ENCODE data around the gene NPTXR. TPM values are rescaled to one million over a fixed set of nuclear protein-coding genes. Genes with fewer than 3 reads are reported as not detected.
A peak's percentile ranks its signal among the peaks of the same experiment; 100 is the strongest.
"Not testable (repeated sequence)": the region's sequence is repeated elsewhere in the genome, so short reads cannot be mapped to it uniquely, and the experiment has no call there.

The NPTXR gene
- total RNA-seq, 2 experiments from 2014 or later = 1.3 to 1.4 TPM

DNA sequence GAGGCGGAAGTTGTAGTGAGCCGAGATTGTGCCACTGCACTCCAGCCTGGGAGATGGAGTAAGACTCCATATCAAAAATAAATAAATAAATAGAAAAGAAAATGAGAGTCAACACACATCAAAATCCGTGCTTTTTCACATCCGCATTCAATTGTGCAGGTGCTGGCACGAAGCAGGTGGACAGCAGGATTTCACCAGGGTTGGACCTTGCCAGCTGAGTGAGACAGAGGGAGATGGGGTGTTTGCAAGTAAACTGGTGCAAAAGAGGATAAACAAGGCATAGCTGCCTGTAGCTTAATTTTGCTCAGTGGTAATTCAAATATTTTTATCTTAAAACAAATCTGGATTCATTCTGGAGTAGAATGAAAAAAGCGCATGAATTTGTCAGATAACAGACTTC lies 26.6 kb downstream of the NPTXR start:
- peaks cover 2% of the 10 kb centered on the region for H3K27me3 Mint-ChIP-seq
- DNase-seq = no peak
- H3K4me1 Mint-ChIP-seq = no peaks in the 10 kb centered on the region
- no peaks in the 10 kb centered on the region for H3K9me3 Mint-ChIP-seq (ENCODE audit: low read depth)
- H3K27ac Mint-ChIP-seq = no peak overlapping the region
- POLR2A ChIA-PET = no interaction called here
- no peak for ATAC-seq
- CTCF ChIA-PET = interaction anchor here (0.9 kb wide), 1 partner anchor 59 kb away, joined by 3 read pairs; no protein-coding TSS in a partner anchor
- H3K4me3 Mint-ChIP-seq = no peak overlapping the region
- H3K36me3 Mint-ChIP-seq (ENCODE audit: low read depth) = no peaks in the 10 kb centered on the region
- intact Hi-C loops (cut with DNase I, micrococcal nuclease) = no loop called here

DNA sequence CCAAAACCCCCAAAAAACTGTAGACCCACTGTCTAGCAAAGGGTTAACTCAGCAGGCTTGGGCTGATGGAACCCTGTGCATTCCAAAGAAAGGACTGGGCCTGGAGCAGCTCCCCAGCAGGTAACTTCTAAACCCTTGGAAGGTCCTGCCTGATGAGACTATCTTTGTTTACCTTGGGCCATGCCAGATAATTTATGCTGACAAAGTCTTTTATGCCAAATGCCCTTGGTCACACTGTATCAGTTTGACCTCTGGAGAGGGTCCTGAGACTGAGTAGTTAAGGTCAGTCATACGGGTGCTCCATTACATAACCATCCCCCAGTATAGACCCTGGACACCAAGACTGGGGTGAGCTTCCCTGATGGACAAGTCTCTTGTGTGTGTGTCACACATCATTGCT lies 28.0 kb downstream of the NPTXR start:
- ATAC-seq = no peak
- POLR2A ChIA-PET = no interaction called here
- CTCF ChIA-PET = no interaction called here
- intact Hi-C loops (cut with DNase I, micrococcal nuclease) = no loop called here
- Mint-ChIP-seq H3K4me3 (no peak overlapping the region), H3K27ac (no peak overlapping the region), H3K36me3 (ENCODE audit: low read depth) (no peaks in the 10 kb centered on the region), H3K9me3 (ENCODE audit: low read depth) (peaks cover 3% of the 10 kb centered on the region), H3K27me3 (peaks cover 4% of the 10 kb centered on the region), H3K4me1 (no peaks in the 10 kb centered on the region)
- no peak for DNase-seq

DNA sequence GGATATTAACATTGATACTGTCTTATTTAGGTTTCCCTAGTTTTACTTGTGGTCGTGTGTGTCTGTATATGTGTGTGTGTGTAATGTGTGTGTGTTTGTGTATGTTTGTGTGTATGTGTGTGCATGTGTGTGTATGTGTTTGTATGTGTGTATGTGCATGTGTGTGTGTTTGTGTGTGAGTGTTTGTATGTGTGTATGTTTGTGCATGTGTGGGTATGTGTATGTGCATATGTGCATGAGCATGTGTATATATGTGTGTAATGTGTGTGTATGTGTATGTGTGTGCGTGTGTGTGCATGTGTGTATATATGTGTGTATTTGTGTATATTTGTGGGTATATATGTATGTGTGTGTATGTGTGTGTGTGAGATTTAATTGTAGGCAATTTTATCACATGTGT lies 32.6 kb downstream of the NPTXR start:
- intact Hi-C loops (cut with DNase I, micrococcal nuclease) = no loop called here
- no peak overlapping the region for H3K27ac Mint-ChIP-seq

DNA sequence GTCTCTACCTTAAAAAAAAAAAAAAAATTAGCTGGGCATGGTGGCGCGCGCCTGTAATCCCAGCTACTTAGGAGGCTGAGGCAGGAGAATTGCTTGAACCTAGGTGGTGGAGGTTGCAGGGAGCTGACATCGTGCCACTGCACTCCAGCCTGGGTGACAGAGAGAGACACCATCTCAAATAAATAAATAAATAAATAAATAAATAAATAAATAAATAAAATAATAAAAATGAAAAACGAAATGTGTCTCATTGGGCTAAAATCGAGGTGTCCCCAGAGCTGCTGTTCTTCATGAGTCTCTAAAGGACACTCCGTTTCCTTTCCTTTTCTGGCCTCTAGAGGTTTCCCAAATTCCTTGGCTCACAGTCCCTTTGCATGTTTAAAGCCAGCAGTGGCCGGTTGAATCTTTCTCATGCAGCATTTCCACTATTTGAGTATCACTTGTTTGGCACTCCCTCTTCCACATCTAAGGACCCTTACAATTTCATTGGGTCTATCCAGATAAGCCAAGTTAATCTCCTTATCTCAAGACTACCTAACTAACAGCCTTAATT lies 38.7 kb downstream of the NPTXR start:
- H3K36me3 Mint-ChIP-seq (ENCODE audit: low read depth); H3K4me1 Mint-ChIP-seq; DNase-seq; ATAC-seq; H3K27ac Mint-ChIP-seq; POLR2A ChIA-PET; intact Hi-C loops (cut with DNase I, micrococcal nuclease); H3K9me3 Mint-ChIP-seq (ENCODE audit: low read depth); H3K27me3 Mint-ChIP-seq; H3K4me3 Mint-ChIP-seq: not testable (repeated sequence)
- CTCF ChIA-PET = interaction anchor here (0.6 to 0.7 kb wide), 2 partner anchors 38 to 71 kb away, joined by 3 read pairs; no protein-coding TSS in a partner anchor

More for the DNA sequence above, 32.6 kb downstream of the NPTXR start:
- peaks cover 2% of the 10 kb centered on the region for H3K36me3 Mint-ChIP-seq (ENCODE audit: low read depth)
- H3K27me3 Mint-ChIP-seq = peaks cover 7% of the 10 kb centered on the region
- ChIA-PET CTCF (interaction anchor here (0.9 kb wide), 1 partner anchor 42 kb away, joined by 3 read pairs; no protein-coding TSS in a partner anchor), POLR2A (no interaction called here)
- no peak overlapping the region for H3K4me3 Mint-ChIP-seq
- no peaks in the 10 kb centered on the region for H3K4me1 Mint-ChIP-seq
- H3K9me3 Mint-ChIP-seq (ENCODE audit: low read depth) = peaks cover 12% of the 10 kb centered on the region
- DNase-seq (no peak), ATAC-seq (no peak)

DNA sequence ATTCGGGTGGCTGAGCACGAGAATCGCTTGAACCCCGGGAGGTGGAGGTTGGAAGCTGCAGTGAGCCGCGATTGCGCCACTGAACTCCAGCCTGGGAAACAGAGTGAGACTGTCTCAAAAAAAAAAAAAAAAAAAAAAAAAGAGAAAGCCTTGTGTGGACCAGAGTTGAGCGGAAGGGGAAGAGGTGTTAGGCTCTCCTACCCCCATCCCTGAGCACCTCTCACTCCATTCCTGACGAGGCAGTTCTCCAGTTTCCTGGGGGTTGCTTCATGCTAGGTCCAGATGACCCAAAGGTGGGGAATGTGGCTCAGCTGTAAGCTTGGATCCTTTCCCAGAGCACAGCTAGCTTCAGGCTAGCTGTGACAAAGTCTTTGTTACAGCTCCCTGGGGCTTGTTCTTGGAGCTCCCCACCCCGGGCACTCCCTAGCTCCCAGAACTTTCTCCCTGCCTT lies 41.1 kb downstream of the NPTXR start:
- intact Hi-C loops (cut with DNase I, micrococcal nuclease) = no loop called here
- peaks cover 12% of the 10 kb centered on the region for H3K4me1 Mint-ChIP-seq
- ATAC-seq = no peak
- H3K4me3 Mint-ChIP-seq = no peak overlapping the region
- ChIA-PET CTCF (no interaction called here), POLR2A (no interaction called here)
- no peaks in the 10 kb centered on the region for H3K36me3 Mint-ChIP-seq (ENCODE audit: low read depth)
- no peak for DNase-seq
- no peaks in the 10 kb centered on the region for H3K9me3 Mint-ChIP-seq (ENCODE audit: low read depth)
- no peak overlapping the region for H3K27ac Mint-ChIP-seq
- peaks cover 5% of the 10 kb centered on the region for H3K27me3 Mint-ChIP-seq

DNA sequence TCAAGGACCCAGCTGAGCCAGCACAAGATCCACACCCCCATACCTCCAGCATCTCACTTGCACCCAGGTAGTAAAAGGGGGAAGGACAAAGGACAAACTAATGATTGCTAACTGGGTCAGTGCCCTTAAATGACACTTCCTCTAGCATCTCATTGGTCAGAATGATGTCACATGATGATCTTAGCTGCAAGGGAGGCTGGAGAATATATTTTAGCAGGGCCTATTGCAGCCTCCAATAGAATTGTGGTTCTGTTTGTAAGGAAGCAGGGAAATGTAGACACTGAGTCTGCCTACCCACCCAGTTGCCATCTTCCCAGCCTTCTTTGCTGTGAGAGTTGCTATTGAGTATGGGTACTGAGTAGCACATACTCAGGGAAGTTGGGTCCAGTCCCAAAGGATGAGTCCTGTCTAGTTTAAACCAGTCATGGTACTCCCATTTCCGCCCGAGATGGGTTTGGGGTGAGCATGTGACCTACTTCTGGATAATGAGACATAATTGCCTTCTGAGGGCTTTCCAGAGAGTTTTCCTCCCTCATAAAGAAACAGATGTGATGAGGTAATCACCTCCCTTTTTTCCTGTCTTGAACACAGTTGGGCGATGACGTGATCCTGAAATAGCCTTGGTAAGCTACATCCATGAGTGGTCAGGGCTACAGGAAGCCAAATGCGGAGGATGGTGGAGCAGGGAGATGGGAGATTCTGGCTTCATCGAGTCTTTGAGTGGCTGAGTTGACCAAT lies 44.4 kb downstream of the NPTXR start:
- Mint-ChIP-seq H3K27ac (no peak overlapping the region), H3K36me3 (ENCODE audit: low read depth) (no peaks in the 10 kb centered on the region), H3K9me3 (ENCODE audit: low read depth) (no peaks in the 10 kb centered on the region), H3K27me3 (peaks cover 2% of the 10 kb centered on the region), H3K4me3 (no peak overlapping the region), H3K4me1 (peaks cover 16% of the 10 kb centered on the region)
- ChIA-PET POLR2A (interaction anchor here (1.0 kb wide), 1 partner anchor 94 kb away, joined by 3 read pairs; the partner anchor contains the start of gene GTPBP1), CTCF (interaction anchor here (1.0 kb wide), 1 partner anchor 9 kb away, joined by 3 read pairs; no protein-coding TSS in a partner anchor)
- intact Hi-C loops (cut with DNase I, micrococcal nuclease) = no loop called here
- DNase-seq (no peak), ATAC-seq (no peak)

DNA sequence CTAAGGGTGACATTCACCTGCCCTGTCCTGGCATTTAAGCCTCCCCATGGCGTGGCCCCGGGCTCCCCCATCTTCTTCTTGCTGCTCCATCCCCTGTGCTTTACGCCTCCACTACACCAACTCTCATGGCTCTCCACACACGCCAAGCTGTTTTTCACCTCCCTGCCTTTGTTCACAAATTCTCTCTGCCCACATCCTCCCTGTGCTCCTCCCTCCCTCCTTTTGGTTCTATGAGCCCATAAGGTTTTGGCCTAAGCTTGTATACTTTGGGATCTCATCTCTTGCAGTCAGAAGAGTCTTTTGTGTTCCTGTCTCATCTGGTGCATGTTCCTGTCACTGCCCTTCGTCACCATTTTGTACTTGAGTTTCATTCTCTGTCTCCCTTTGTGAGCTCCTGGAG lies 45.3 kb downstream of the NPTXR start:
- ATAC-seq (no peak), DNase-seq (no peak)
- POLR2A ChIA-PET = interaction anchor here (0.7 to 1.0 kb wide), 3 partner anchors 20 to 195 kb away, joined by 3 read pairs; partner anchors contain the start of gene GTPBP1
- Mint-ChIP-seq H3K4me3 (no peak overlapping the region), H3K36me3 (ENCODE audit: low read depth) (no peaks in the 10 kb centered on the region), H3K27me3 (peaks cover under 1% of the 10 kb centered on the region), H3K9me3 (ENCODE audit: low read depth) (no peaks in the 10 kb centered on the region), H3K4me1 (peaks cover 20% of the 10 kb centered on the region), H3K27ac (no peak overlapping the region)
- intact Hi-C loops (cut with DNase I, micrococcal nuclease) = no loop called here
- CTCF ChIA-PET = interaction anchor here (0.7 kb wide), 1 partner anchor 38 kb away, joined by 3 read pairs; no protein-coding TSS in a partner anchor

DNA sequence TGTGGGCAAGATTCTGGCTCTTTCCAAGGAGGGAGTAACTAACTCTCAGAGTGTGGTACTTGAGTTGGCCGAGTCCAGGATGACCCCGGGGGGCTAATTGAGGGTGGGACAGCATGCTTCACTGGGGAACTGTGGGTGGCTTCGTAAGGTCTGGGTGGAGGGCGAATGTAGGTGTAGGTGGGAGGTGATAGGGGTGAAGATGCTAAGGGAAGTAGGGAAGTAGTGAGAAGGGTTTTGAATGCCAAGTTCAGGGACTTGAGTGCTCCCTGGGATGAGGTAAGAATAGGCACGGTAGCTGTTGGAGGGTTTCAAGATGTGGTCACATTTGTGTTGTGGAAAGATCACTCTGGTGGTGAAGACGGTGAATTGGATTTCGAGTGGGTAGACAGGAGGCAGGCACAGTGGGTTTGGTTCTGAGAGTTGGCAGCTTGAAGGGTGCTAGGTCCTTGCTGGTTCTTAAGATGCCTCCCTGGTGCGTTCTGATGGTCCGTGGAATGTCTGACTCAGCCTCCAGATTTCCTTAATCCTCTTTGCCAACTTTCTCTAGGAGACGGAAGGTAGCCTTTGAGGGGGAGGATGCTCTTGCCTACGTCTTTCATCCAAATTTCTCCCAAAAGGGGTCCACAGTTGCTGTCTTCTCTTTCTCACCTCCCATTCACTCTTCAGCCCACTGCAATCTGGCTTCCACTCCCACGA lies 47.4 kb downstream of the NPTXR start:
- intact Hi-C loops (cut with DNase I, micrococcal nuclease) = no loop called here
- peaks cover 27% of the 10 kb centered on the region for H3K4me1 Mint-ChIP-seq
- ChIA-PET POLR2A (interaction anchor here (0.5 kb wide), 1 partner anchor 226 kb away, joined by 3 read pairs; no protein-coding TSS in a partner anchor), CTCF (no interaction called here)
- H3K4me3 Mint-ChIP-seq = no peak overlapping the region
- no peaks in the 10 kb centered on the region for H3K9me3 Mint-ChIP-seq (ENCODE audit: low read depth)
- no peak for ATAC-seq
- H3K36me3 Mint-ChIP-seq (ENCODE audit: low read depth) = no peaks in the 10 kb centered on the region
- no peak for DNase-seq
- no peak overlapping the region for H3K27ac Mint-ChIP-seq
- H3K27me3 Mint-ChIP-seq = no peaks in the 10 kb centered on the region

DNA sequence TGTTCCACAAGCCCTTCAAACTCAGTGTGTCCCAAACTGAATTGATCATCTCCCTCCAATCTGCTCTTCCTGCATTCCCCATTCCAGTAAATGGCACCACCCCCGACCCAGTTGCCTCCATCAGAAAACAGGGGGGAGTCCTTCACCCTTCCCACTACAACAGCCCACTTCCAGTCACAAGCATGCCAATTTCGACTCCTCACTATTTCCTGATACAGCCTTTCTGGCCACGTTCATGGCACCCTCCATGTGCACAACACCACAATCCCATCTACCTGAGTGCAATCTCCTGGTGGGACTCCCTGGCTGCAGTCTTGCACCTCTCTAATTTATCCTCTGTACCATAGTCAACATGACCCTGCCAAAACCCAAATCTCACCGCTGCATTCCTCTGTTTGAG lies 48.3 kb downstream of the NPTXR start:
- Mint-ChIP-seq H3K9me3 (ENCODE audit: low read depth) (no peaks in the 10 kb centered on the region), H3K4me3 (no peak overlapping the region), H3K27ac (peak overlapping the region; percentile 3), H3K36me3 (ENCODE audit: low read depth) (no peaks in the 10 kb centered on the region), H3K27me3 (no peaks in the 10 kb centered on the region), H3K4me1 (peaks cover 27% of the 10 kb centered on the region)
- intact Hi-C loops (cut with DNase I, micrococcal nuclease) = no loop called here
- CTCF ChIA-PET = no interaction called here
- DNase-seq (no peak), ATAC-seq (no peak)
- POLR2A ChIA-PET = no interaction called here

DNA sequence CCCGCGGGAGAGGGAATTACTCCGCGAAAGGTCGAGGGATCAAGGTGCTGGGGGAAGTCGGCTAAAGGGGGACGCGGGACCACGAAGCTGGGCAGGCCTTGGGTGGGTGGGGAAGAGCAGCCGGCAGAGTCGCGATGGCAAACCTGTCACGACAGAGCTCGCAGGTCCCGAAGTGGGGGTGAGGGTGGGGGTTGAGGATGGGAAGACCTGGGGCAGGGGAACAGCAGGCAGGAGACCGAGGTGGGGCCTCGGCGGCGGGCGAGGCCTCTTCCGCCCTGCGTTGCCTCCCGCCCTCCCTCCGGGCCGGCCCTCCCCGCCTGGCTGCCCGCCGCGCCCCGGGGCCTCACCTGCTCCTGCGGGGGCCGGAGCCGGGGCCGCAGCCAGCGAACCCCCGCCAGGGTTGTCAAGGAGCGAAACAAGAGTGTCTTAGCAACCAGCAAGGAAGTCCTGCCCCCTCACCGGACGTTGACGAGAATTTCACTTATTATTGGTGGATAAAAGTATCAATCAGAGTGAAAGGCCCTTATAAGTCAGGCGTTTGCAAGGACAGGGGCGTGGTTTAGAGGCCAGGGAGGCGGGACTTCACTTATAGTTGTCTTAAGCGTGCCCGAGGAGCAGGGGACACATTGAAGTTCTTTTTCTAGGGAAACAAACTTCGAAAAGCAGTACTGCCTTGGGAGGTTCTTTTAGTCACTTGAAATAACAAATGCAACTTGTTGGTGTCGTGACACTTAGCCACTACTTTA lies 49.9 kb downstream of the NPTXR start, which contains the start of gene DNAL4:
TSS of gene DNAL4 (minus strand) at position 423 of the 746 bp plus-strand sequence. CDS start 11,412 bp downstream, outside the sequence.
- ChIA-PET CTCF (interaction anchor here (1.3 kb wide), 1 partner anchor 45 kb away, joined by 3 read pairs; no protein-coding TSS in a partner anchor), POLR2A (no interaction called here)
- no peaks in the 10 kb centered on the region for H3K9me3 Mint-ChIP-seq (ENCODE audit: low read depth)
- H3K36me3 Mint-ChIP-seq (ENCODE audit: low read depth) = no peaks in the 10 kb centered on the region
- H3K4me3 Mint-ChIP-seq = peak within 1 kb of the TSS; percentile 84
- no peaks in the 10 kb centered on the region for H3K27me3 Mint-ChIP-seq
- DNase-seq (peak; percentile 94), ATAC-seq (peak; percentile 98)
- peak within 1 kb of the TSS; percentile 67 for H3K27ac Mint-ChIP-seq
- intact Hi-C loops (cut with DNase I, micrococcal nuclease) = loop anchor here (1.0 to 5.0 kb wide), 11 partner anchors 37 to 525 kb away; partner anchors contain the start of genes APOBEC3D (in 1 of the 2), CBX6 (in 1 of the 2), CBX7 (in 1 of the 2) and DMC1 (in 1 of the 2)
- H3K4me1 Mint-ChIP-seq = peaks cover 26% of the 10 kb centered on the region

DNA sequence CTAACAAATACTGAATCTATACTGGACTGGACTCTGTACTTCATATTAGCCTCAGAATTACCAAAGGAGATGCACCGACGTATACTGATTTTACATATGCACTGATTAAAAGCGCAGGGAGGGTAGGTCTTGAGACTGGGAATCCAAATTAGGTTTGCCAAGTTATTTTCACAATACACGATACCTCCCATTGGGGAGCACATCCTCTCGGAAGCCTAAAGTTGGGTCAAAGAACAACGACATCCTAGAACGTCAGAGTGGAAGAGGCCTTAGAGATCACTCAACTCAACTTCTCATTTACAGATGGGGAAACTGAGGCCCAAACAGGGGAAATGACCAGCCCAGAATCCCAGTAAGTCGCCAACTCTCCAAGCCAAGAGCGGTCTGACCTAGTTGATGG lies 50.5 kb downstream of the NPTXR start:
- POLR2A ChIA-PET = interaction anchor here (0.6 kb wide), 1 partner anchor 8 kb away, joined by 4 read pairs; no protein-coding TSS in a partner anchor
- H3K9me3 Mint-ChIP-seq (ENCODE audit: low read depth) = no peaks in the 10 kb centered on the region
- peak overlapping the region; percentile 84 for H3K4me3 Mint-ChIP-seq
- intact Hi-C loops (cut with DNase I, micrococcal nuclease) = loop anchor here (5.0 kb wide), 2 partner anchors 36 to 229 kb away; partner anchors contain the start of genes APOBEC3D (in 1 of the 2) and SUN2 (in 1 of the 2)
- peaks cover 20% of the 10 kb centered on the region for H3K4me1 Mint-ChIP-seq
- no peaks in the 10 kb centered on the region for H3K36me3 Mint-ChIP-seq (ENCODE audit: low read depth)
- no peaks in the 10 kb centered on the region for H3K27me3 Mint-ChIP-seq
- CTCF ChIA-PET = interaction anchor here (1.0 kb wide), 1 partner anchor 24 kb away, joined by 4 read pairs; no protein-coding TSS in a partner anchor
- DNase-seq = no peak
- no peak for ATAC-seq
- peak overlapping the region; percentile 67 for H3K27ac Mint-ChIP-seq

Data from activated CD4-positive, alpha-beta T cell treated with anti-CD3 and anti-CD28 coated beads for 36 hours (primary cell).